ENCODE measurements around the gene JAZF1. TPM values are rescaled to one million over a fixed set of nuclear protein-coding genes. Genes with fewer than 3 reads are reported as not detected.

JAZF1 gene
- total and polyA plus RNA-seq, 8 donors, result 0.58 to 16.7 (median 7.2) TPM

- Histone ChIP-seq H3K4me1 (peaks cover 0 to 7% (median 0%) of the 10 kb centered on the region in 4 donors), H3K4me3 (no peak overlapping the region), H3K9me3 (no peaks in the 10 kb centered on the region), H3K27ac (no peak overlapping the region), H3K36me3 (peaks cover 0 to 45% (median 19%) of the 10 kb centered on the region in 4 donors), H3K27me3 (no peaks in the 10 kb centered on the region)
- no peak for DNase-seq
- intact Hi-C loops (cut with DNase I; ENCODE audit: low total_unique reads), result no loop called here
- no peak for TF ChIP-seq CTCF (IDR thresholded peaks at IDR 0.05)
- no peak for TF ChIP-seq POLR2A (IDR thresholded peaks at IDR 0.05)
- no peak for TF ChIP-seq POLR2AphosphoS5 (IDR thresholded peaks at IDR 0.05)
- TF ChIP-seq EP300 (IDR thresholded peaks at IDR 0.05), result no peak
- 77 to 92% (median 89%) methylated on average over 4 of the region's 4 CpGs for WGBS, 5 donors
Measured at GRCh38 chr7:27810186-27810585, 370.4 kb downstream of the JAZF1 start.

GRCh38 chr7:27808626-27809025 is 372.0 kb downstream of the JAZF1 start:
- H3K4me3 ChIP-seq, result no peak overlapping the region

GRCh38 chr7:27804139-27804538 is 376.5 kb downstream of the JAZF1 start:
- peaks cover 0 to 7% (median 0%) of the 10 kb centered on the region in 4 donors for H3K4me1 ChIP-seq
- 90 to 94% (median 92%) methylated on average over 3 of the region's 3 CpGs for WGBS, 5 donors
- H3K9me3 ChIP-seq, result no peaks in the 10 kb centered on the region
- TF ChIP-seq POLR2A (IDR thresholded peaks at IDR 0.05) (no peak), POLR2AphosphoS5 (IDR thresholded peaks at IDR 0.05) (no peak), CTCF (IDR thresholded peaks at IDR 0.05) (no peak), EP300 (IDR thresholded peaks at IDR 0.05) (no peak)
- H3K27me3 ChIP-seq, result no peaks in the 10 kb centered on the region
- H3K36me3 ChIP-seq, result peaks cover 0 to 32% (median 21%) of the 10 kb centered on the region in 4 donors
- H3K4me3 ChIP-seq, result no peak overlapping the region
- H3K27ac ChIP-seq, result no peak overlapping the region
- no peak for DNase-seq
- intact Hi-C loops (cut with DNase I; ENCODE audit: low total_unique reads), result no loop called here

More at GRCh38 chr7:27808626-27809025, 372.0 kb downstream of the JAZF1 start:
- DNase-seq, result peak in 1 of 2 donors; percentile 3
- H3K27me3 ChIP-seq, result no peaks in the 10 kb centered on the region
- intact Hi-C loops (cut with DNase I; ENCODE audit: low total_unique reads), result no loop called here
- H3K9me3 ChIP-seq, result no peaks in the 10 kb centered on the region
- no peak overlapping the region for H3K27ac ChIP-seq
- peaks cover 0 to 7% (median 0%) of the 10 kb centered on the region in 4 donors for H3K4me1 ChIP-seq
- H3K36me3 ChIP-seq, result peaks cover 0 to 35% (median 14%) of the 10 kb centered on the region in 4 donors
- TF ChIP-seq POLR2AphosphoS5 (IDR thresholded peaks at IDR 0.05), result no peak
- no peak for TF ChIP-seq EP300 (IDR thresholded peaks at IDR 0.05)
- TF ChIP-seq CTCF (IDR thresholded peaks at IDR 0.05), result no peak
- no peak for TF ChIP-seq POLR2A (IDR thresholded peaks at IDR 0.05)
- 80 to 97% (median 91%) methylated on average over 2 of the region's 2 CpGs for WGBS, 5 donors

GRCh38 chr7:27802999-27803398 is 377.6 kb downstream of the JAZF1 start:
- no peak overlapping the region for H3K27ac ChIP-seq
- H3K9me3 ChIP-seq, result no peaks in the 10 kb centered on the region
- intact Hi-C loops (cut with DNase I; ENCODE audit: low total_unique reads), result no loop called here
- 86 to 94% (median 92%) methylated on average over 2 of the region's 2 CpGs for WGBS, 5 donors
- H3K27me3 ChIP-seq, result no peaks in the 10 kb centered on the region
- H3K4me3 ChIP-seq, result no peak overlapping the region
- H3K4me1 ChIP-seq, result no peaks in the 10 kb centered on the region
- peaks cover 0 to 42% (median 27%) of the 10 kb centered on the region in 4 donors for H3K36me3 ChIP-seq
- TF ChIP-seq EP300 (IDR thresholded peaks at IDR 0.05) (no peak), POLR2A (IDR thresholded peaks at IDR 0.05) (no peak), POLR2AphosphoS5 (IDR thresholded peaks at IDR 0.05) (no peak), CTCF (IDR thresholded peaks at IDR 0.05) (no peak)
- DNase-seq, result no peak
